HG02938 (cell line): ENCODE measurements around the gene DDAH2.

Source experiments
- ATAC-seq: cut with Tn5 transposase; IDR thresholded peaks from one replicate; pipeline ENCODE4 v1.9.1; 2021; ENCODE audit warnings: mild to moderate bottlenecking, moderate library complexity; ENCODE audit not compliant: unreplicated experiment

DDAH2 gene

DNA sequence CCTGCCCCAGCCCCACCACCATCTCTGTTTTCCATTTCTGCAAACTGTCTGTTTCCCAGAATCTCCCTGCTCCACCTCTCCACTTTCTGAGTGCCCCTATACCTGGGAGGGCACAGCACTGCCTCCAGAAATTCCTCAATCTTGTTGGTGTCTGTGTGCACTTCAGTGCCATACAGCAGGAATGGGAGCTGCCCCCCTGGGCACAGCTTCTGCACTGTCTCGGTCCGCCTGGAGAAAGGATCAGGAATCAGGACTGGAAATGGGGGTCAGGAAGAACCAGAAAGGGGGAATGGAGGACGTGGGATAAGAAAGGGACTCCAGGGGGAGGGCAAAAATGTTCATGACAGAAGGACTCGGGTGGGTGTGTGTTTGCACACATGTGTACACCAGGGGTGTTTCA lies 4.6 kb upstream of the DDAH2 start:
- no peak for ATAC-seq

DNA sequence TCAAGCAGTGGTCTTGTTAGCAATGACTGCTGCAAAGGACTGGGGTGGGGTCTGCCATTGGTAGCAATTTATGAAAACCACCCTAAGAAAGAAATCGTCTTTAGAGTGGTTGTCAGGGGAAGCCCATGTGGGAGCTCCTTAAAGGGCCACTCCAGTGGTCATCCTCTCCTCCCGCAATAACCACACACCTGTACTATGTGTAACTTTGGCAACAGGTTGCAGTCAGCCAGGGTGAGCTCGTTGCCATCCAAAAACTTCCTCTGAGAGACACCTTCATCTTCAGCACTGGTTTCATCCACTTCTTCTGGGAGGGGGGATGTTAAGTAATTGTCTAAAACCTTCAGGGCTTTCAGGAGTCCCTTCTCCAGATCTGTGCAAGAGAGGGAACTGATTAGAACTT lies 2.9 kb upstream of the DDAH2 start:
- ATAC-seq: no peak

- ATAC-seq: no peak
Observed at GRCh38 chr6:31730631-31731086, 1.6 kb upstream of the DDAH2 start.

DNA sequence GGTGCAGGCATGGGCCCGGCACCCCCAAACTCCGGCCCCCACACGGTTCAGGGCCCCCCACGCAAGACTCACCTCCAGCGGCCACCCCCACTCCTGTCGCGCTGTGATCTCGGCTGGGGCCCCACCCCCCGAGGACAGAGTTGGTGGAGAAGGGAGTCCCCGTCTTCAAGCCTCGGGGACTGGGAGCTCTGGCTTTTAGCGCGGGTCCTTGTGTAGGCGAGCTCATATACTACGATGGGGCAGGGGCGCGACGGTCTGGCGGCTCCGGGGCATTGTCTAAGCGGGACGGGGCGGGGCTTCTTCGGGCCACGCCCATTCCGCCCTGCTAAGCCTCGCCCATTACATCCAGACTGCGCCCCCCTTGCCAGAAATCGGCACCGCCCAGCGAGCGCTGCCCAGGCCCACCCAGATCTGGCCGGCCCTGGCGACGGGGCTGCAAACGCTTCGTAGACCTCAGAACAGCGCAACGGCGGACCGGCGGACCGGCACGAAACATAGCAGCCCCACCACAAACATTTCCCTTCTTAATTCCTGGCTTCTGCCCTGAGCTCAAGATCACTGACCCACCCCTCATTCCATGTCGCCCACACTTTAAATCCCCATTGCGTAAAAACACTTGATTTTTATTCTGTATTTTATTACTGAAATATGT lies 1.0 kb upstream of the DDAH2 start:
- ATAC-seq: peak; percentile 29

DNA sequence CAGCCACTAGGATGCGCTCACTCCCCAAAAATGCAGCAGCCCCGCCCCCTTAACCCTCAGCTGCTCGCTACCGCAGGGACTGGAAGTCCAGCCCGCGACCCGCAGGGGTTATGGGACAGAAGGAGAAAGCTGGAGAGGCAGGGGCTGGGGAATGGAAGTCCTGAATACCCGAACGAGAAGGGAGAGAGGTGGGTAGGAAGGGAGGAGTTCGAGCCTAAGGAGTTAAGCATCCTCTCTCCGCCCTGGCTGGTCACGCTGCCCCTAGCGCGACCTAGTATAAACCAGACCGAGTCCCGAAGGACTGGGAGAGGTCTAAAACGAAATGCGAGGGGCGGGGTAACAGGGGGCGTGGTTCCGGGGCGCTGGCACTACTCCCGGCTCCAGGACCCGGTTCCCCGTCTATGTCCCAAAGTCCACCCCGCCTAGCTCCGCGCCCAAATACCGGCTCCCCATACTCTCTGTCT lies 448 bp upstream of the DDAH2 start:
- peak; percentile 45 for ATAC-seq

- ATAC-seq: no peak
Observed at GRCh38 chr6:31727717-31728671, 1.1 kb downstream of the DDAH2 start.

DNA sequence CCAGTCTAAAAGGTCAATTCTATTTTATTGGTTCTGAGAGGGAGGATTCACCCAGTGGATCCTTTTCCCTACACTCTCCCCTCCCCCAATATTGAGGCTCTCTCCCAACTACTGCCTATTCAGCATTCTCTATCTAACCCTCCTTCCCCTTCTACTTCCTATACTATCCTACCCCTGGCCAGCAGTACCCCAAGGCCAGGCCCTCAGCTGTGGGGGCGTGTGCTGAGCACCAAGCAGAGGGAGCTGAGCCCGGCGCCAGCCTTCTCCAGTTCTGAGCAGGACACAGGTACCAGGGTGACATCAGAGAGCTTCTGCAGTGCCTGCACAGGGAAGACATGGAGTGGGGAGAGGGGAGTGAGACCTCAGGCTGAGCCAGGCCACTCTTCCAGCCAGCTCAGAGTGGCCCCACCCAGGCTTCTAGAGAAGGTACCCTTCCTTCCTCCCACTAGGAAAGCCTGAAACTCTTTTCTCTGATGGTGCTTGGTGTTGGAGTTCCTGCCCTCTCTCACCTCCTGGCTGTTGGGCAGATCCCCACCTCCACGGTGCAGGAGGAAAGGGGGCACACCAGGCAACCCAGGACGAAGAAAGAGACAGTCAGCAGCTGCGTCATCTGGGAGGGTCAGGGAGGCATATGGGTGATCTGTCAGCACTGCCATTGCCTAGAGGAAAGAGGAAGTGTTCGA lies 1.9 kb downstream of the DDAH2 start:
- ATAC-seq: peak; percentile 65

- ATAC-seq: no peak
Observed at GRCh38 chr6:31725502-31726350, 3.4 kb downstream of the DDAH2 start.

GRCh38 chr6:31723980-31724691 lies 5.0 kb downstream of the DDAH2 start:
- ATAC-seq: no peak

GRCh38 chr6:31723245-31723979 lies 5.7 kb downstream of the DDAH2 start, which contains the start of gene MPIG6B:
Gene MPIG6B, plus strand, starts transcription at chr6:31723373. Its CDS starts 11 bp downstream, at chr6:31723384.
- no peak for ATAC-seq

DNA sequence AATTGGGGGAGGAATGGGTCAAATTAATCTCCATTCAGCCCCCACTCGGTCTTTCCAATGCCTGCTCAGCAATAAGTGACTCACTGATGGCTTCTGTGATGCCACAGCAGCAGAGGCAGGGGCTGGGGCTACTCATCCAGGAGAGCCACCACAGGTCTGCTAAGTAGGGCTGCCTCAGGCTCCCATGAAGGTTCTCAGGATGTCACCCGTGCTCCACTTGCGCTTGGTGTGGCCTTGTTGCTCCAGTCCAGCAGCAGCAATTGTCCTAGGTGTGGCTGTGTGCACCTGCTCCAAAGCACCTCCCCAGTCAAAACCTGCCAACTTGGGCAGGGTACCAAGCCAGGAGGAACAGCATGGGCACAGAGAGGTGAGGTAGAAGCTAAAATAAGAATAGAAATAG lies 6.9 kb downstream of the DDAH2 start:
- no peak for ATAC-seq

DNA sequence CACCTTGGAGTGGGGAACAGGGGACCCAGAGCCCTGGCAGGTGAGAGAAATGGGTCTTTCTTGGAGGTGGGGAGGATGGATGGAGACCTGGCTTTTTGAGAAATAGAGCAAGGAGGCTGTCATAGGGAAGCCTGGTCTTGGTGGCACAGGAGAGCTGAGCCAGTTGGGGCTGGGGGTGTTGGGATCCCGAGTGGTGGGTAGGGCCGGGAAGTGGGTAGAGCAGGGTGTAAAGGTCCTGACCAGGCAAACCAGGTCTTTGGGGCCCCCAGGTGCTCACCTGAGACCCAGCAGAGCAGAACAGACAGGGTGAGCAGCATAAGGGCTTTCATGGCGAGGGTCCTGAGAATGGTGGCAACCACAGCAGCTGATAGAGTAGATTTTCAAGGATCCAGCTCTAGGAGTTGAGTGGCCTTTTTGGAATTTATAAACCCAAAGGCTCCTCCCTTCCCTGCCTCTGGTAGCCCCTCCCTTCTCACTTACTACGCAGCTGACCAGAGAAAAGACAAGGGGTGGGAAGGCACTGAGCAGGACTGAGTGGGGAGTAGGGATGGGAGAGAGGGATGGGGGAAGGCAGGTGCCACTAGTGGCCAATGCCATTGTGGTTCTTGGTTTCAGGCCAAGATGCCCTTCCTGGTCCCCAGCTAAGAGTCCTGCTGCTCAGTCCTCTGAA lies 7.6 kb downstream of the DDAH2 start, which contains the start of gene LY6G6C:
Gene LY6G6C, minus strand, starts transcription at position 396 of the 670 bp plus-strand sequence. Its CDS starts 67 bp downstream, at position 329.
- no peak for ATAC-seq

DNA sequence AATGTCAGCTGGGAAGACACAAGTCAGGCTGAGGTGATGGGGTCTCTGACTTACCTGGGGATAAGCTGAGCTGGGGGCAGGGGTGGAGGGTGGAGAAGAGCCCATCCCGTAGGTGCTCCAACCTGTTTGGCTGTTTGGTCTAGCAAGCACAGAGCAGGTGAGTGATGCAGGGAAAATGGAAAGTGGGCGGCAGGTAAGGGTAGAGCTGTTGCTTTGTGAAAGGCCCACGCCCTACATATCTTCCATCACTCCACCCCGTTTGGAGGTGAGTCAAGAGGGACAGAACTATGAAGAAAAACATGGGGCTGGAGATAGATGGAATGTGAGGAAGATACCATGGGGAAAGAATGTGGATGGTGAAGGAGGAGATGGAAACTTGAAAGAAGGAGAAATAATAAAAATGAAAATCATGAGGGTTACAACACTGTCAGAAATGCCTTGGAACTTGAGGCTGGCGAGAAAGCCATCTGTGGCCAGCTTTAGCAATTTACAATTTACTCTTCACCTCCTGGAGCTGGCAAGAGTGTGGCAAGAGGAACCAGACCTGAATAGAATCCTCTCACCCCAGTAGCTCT lies 8.8 kb downstream of the DDAH2 start:
- no peak for ATAC-seq

DNA sequence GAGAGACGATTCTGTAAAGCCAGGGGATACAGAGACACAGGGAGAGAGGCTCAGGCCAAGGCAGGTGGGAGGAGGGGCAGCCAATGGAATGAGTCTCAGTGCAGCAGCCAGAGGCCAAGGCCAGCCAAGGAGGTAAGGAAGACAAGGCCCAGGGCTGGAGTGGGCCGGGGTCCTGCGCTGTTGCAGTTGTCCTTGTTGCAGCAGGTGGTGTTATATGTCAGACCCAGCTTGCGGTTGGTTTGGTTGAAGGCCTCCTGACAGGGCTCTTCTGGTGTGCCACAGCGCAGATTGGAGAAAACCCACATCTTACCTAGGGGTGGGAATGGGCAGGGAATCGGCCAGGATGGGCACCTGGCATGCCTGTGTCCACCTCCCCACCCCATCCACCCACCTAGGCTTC lies 10.1 kb downstream of the DDAH2 start:
- no peak for ATAC-seq

DNA sequence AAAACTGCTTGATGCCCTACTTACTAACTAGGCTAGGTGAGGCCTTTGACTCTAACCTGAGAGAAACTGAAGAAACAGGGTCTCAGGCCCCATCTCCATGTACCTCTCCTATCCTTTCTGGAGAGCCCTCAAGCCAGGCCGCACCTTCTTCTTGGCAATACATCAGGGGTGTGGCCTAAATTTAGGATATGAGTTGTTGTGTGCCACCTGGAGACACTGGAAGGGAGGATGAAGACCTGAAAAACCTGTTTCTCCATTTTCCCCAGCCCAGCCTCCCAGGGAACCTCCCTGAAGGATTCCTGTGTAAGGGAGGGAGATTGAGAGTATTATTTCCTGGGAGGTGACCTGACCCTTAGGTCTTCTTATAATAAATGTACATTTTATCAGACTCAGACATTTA lies 10.8 kb downstream of the DDAH2 start:
- no peak for ATAC-seq

DNA sequence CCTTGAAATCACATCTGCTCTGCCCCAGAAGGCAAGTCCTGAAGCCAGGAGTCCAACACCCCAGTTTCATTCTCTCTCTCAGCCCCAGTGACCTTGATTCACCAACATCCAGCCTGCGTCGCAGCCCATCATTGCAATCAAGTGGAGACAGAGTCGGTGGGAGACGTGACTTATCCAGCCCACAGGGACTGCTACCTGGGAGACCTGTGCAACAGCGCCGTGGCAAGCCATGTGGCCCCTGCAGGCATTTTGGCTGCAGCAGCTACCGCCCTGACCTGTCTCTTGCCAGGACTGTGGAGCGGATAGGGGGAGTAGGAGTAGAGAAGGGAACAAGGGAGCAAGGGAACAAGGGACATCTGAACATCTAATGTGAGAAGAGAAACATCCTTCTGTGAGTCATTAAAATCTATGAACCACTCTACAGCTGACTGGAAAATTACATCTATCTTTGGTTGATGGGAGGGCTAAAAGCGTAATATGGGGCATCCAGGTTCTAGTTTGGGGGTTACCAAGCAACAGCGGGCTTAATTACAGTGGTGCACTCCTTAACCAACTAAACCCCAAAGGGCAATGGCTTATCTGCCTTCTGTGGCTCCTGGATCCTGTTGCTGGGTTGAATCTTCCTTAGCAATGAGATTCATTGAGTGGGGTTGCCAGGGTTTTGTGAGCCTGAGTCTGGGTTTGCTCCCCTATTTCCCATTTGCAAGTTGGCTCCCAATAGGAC lies 11.4 kb downstream of the DDAH2 start:
- no peak for ATAC-seq
